Measurements from ENCODE around the gene RCN2. TPM values are rescaled to one million over a fixed set of nuclear protein-coding genes. Genes with fewer than 3 reads are reported as not detected.

RCN2 gene
- total RNA-seq, 1 donor from 2014 or later: 25.0 TPM

DNA sequence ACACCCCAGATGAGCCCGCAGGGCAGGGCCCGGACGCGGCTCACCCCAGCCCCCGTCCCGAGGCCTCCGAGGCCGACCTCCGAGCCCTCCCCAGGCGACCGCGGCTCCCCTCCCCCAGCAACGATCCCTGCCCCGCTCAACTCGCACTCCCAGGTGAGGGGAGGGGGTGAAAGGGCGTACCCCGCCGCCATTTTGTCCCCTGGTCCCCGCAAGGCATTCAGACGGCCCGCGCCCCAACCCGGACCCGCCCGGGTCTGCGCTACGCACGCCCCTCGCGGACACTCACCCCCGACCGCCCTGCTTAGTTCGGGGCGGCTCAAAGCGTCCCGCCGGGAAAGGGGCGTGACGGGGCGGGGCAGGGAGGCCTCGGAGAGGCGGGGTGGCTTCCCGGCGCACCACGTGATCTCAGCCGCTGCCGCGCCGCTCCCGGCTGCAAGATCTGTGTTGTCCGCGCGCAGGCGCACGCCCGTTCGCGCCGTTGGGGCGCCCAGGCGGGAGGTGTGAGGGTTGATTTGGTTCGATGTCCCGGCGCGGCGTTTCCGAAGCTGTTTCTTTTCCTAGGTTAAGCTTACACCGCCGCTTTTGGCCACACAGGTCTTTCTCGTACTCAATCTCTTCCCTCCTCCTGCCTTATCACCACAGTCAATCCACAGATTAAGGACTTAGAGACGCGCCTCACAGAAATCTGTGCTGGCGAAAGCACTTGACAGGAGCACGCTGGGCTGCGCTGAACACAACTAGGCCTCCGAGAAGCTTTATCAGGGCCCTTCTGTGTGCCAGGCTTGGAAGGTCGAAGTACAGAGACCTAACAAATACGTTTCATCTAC is 26.3 kb upstream of the RCN2 start, which contains the start of gene SCAPER:
Gene SCAPER (minus strand): TSS at position 328 of the 827 bp plus-strand sequence. CDS start 21,523 bp downstream, outside the sequence.
- Mint-ChIP-seq H3K27ac (peak within 1 kb of the TSS; percentile 87), H3K9me3 (no peaks in the 10 kb centered on the region), H3K4me1 (peaks cover 48% of the 10 kb centered on the region), H3K27me3 (no peaks in the 10 kb centered on the region), H3K4me3 (peak within 1 kb of the TSS; percentile 94), H3K36me3 (ENCODE audit: low read depth) (peaks cover 2% of the 10 kb centered on the region)
- intact Hi-C loops (cut with micrococcal nuclease): loop anchor here (1.0 to 10.0 kb wide), 3 partner anchors 26 to 640 kb away; partner anchors contain the start of genes HMG20A, PEAK1 and RCN2
- TF ChIP-seq, protein P1, sequence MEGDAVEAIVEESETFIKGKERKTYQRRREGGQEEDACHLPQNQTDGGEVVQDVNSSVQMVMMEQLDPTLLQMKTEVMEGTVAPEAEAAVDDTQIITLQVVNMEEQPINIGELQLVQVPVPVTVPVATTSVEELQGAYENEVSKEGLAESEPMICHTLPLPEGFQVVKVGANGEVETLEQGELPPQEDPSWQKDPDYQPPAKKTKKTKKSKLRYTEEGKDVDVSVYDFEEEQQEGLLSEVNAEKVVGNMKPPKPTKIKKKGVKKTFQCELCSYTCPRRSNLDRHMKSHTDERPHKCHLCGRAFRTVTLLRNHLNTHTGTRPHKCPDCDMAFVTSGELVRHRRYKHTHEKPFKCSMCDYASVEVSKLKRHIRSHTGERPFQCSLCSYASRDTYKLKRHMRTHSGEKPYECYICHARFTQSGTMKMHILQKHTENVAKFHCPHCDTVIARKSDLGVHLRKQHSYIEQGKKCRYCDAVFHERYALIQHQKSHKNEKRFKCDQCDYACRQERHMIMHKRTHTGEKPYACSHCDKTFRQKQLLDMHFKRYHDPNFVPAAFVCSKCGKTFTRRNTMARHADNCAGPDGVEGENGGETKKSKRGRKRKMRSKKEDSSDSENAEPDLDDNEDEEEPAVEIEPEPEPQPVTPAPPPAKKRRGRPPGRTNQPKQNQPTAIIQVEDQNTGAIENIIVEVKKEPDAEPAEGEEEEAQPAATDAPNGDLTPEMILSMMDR (IDR thresholded peaks at IDR 0.05): no peak
- POLR2A ChIA-PET: interaction anchor here (0.6 to 2.9 kb wide), 9 partner anchors 26 to 1533 kb away, joined by 3 to 27 read pairs (median 5); partner anchors contain the start of genes IREB2, PSTPIP1 and RCN2
- peak; percentile 86 for ATAC-seq (ENCODE audit: low read depth)
- CTCF ChIA-PET: interaction anchor here (1.0 to 2.6 kb wide), 4 partner anchors 119 to 638 kb away, joined by 3 to 13 read pairs (median 5); no protein-coding TSS in a partner anchor
- peak; percentile 92 for DNase-seq

DNA sequence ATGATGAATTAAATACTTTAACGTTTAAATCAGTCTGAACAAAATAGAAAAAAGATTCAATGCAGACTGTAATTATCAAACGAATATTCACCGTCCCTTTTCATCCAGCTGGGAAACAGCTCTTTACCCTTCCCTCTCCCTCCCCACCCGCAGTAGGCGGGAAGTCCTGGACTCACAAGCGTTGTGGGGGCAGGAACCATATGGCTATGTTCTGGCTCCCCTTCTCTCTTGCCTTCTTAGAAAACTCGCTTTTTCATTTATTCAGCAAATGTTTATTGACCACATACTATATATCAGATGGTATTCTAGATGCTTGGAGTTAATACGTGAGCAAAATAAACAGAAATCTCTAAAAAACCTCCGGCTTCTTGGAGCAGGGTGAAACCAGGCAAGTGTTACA is 25.7 kb upstream of the RCN2 start:
- peak overlapping the region; percentile 94 for H3K4me3 Mint-ChIP-seq
- no peaks in the 10 kb centered on the region for H3K9me3 Mint-ChIP-seq
- peaks cover 48% of the 10 kb centered on the region for H3K4me1 Mint-ChIP-seq
- peaks cover 2% of the 10 kb centered on the region for H3K36me3 Mint-ChIP-seq (ENCODE audit: low read depth)
- TF ChIP-seq, protein P1 (IDR thresholded peaks at IDR 0.05): no peak
- ATAC-seq (ENCODE audit: low read depth) (no peak), DNase-seq (no peak)
- ChIA-PET CTCF (interaction anchor here (1.0 to 1.4 kb wide), 3 partner anchors 125 to 637 kb away, joined by 3 to 6 read pairs (median 4); no protein-coding TSS in a partner anchor), POLR2A (interaction anchor here (0.6 to 2.9 kb wide), 8 partner anchors 25 to 1532 kb away, joined by 3 to 27 read pairs (median 4); partner anchors contain the start of genes IREB2, PSTPIP1 and RCN2)
- peak overlapping the region; percentile 87 for H3K27ac Mint-ChIP-seq
- intact Hi-C loops (cut with micrococcal nuclease): loop anchor here (1.0 to 10.0 kb wide), 3 partner anchors 25 to 639 kb away; partner anchors contain the start of genes HMG20A, PEAK1 and RCN2
- no peaks in the 10 kb centered on the region for H3K27me3 Mint-ChIP-seq

DNA sequence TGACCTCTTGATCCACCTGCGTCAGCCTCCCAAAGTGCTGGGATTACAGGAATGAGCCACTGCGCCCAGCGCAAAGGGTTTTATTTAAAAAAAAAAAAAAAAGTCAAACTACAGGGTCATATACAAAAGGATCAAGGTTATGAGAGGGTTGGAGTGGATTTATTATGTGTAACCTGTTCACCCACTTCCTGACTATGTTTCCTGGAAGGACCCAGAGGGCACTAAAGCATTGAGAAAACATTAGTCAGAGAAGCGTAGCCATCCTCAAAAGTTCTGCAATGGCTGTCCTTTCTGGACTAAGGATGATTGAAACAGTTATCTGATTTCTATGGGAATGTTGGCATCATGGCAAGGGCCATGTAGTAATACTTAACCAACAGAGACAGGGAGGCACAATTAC is 19.1 kb upstream of the RCN2 start:
- DNase-seq (no peak), ATAC-seq (ENCODE audit: low read depth) (no peak)
- Mint-ChIP-seq H3K4me3 (no peak overlapping the region), H3K4me1 (peaks cover 16% of the 10 kb centered on the region), H3K9me3 (no peaks in the 10 kb centered on the region), H3K27me3 (peaks cover 1% of the 10 kb centered on the region), H3K36me3 (ENCODE audit: low read depth) (no peaks in the 10 kb centered on the region), H3K27ac (no peak overlapping the region)
- POLR2A ChIA-PET: no interaction called here
- TF ChIP-seq, protein P1 (IDR thresholded peaks at IDR 0.05): no peak
- CTCF ChIA-PET: no interaction called here
- intact Hi-C loops (cut with micrococcal nuclease): no loop called here

DNA sequence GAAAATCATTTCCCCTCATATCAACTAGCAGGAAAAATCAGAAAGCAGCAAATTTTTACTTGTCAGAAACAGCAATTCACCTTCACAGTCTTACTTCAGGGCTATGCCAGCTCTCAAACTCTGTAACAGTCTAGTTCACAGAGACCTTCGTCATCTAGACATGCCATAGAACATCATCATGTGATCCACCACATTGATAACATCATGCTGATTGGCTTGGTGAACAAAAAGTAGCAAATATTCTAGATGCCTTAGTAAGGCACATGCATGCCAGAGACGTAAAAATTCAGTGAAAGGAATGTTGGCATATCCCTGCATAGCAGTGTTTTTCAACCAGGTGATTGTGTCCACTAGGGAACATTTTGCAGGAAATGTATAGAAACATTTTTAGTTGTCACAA is 17.8 kb upstream of the RCN2 start:
- intact Hi-C loops (cut with micrococcal nuclease): no loop called here
- no peak for DNase-seq
- Mint-ChIP-seq H3K36me3 (ENCODE audit: low read depth) (no peaks in the 10 kb centered on the region), H3K9me3 (no peaks in the 10 kb centered on the region), H3K4me1 (peaks cover 9% of the 10 kb centered on the region), H3K4me3 (no peak overlapping the region), H3K27ac (no peak overlapping the region), H3K27me3 (peaks cover 8% of the 10 kb centered on the region)
- TF ChIP-seq, protein P1 (IDR thresholded peaks at IDR 0.05): no peak
- CTCF ChIA-PET: no interaction called here
- POLR2A ChIA-PET: no interaction called here
- no peak for ATAC-seq (ENCODE audit: low read depth)

DNA sequence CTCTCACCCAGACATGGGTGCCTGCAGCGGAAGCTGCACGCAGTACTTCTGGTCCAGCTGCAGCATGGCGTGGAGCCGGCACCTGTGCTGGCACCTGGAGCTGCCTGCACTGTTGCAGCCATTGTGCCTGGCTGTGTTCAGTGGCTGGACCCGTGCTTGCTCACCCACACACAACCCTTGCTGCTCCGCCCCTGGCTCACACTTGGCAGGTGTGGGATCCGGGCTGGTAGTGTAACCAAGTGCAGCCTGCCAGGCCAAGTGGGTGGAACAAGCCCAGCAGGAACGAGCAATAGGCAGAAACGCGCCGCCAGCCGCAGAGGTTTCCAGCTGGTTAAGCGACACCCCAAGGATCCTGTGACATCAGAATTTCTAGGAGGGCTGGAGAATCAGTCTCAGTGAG is 15.2 kb upstream of the RCN2 start:
- CTCF ChIA-PET: no interaction called here
- H3K4me1 Mint-ChIP-seq: no peaks in the 10 kb centered on the region

More for the DNA sequence above, 15.2 kb upstream of the RCN2 start:
- Mint-ChIP-seq H3K9me3 (no peaks in the 10 kb centered on the region), H3K4me3 (no peak overlapping the region), H3K27me3 (peaks cover 21% of the 10 kb centered on the region), H3K36me3 (ENCODE audit: low read depth) (no peaks in the 10 kb centered on the region), H3K27ac (no peak overlapping the region)
- POLR2A ChIA-PET: interaction anchor here (0.7 kb wide), 1 partner anchor 374 kb away, joined by 3 read pairs; no protein-coding TSS in a partner anchor
- DNase-seq: no peak
- no peak for ATAC-seq (ENCODE audit: low read depth)
- TF ChIP-seq, protein P1 (IDR thresholded peaks at IDR 0.05): no peak
- intact Hi-C loops (cut with micrococcal nuclease): no loop called here

Measured in activated B cell treated with CpG ODN at 0.5 μM for 24 hours (primary cell).